GM12878 (cell line): ENCODE results near the gene ITGA6. TPM values are rescaled to one million over a fixed set of nuclear protein-coding genes. Genes with fewer than 3 reads are reported as not detected.

Source experiments
- ATAC-seq: fragments of 200-7000 bp; cut with Tn5 transposase; 3 replicates; pipeline ENCODE4 v1.9.1; 2020; ENCODE audit warnings: mild to moderate bottlenecking, moderate library complexity
- BruUV-seq: library from RNA; stranded (reverse); fragments of 400-500 nt; replicated peaks from 2 replicates; lab custom pipeline; 2021; lab: Mats Ljungman, UMichigan
- CTCF ChIA-PET: fragments of 300-600 bp; sonication (Branson Sonifier 250); formaldehyde crosslinking; extraction: SDS; loops from one replicate; lab custom pipeline; 2021; ENCODE audit warnings: inconsistent platforms; lab: Yijun Ruan, JAX
- POLR2A ChIA-PET: fragments of 350-600 bp; formaldehyde crosslinking; extraction: SDS; loops from one replicate; lab custom pipeline; 2021; ENCODE audit warnings: inconsistent platforms; lab: Charles Lee
- RAD21 ChIA-PET: fragments of 300-600 bp; sonication (Branson Sonifier 250); formaldehyde crosslinking; loops from one replicate; lab custom pipeline; 2023; ENCODE audit warnings: antibody characterized with exemption; ENCODE audit not compliant: unreplicated experiment; lab: Charles Lee
- SMC1A ChIA-PET: fragments of 300-600 bp; sonication (Branson Sonifier 250); formaldehyde crosslinking; loops from one replicate; lab custom pipeline; 2023; ENCODE audit not compliant: unreplicated experiment, uncharacterized antibody; lab: Charles Lee
- DNase-seq: peaks from one replicate; pipeline ENCODE4 v3.0.0-alpha.2; 2011; ENCODE audit warnings: low read depth, low spot score
- FAIRE-seq: peaks from 3 replicates; lab custom pipeline; 2011; peaks lifted over from hg19 to GRCh38; lab: Jason Lieb, UNC
- H2AFZ ChIP-seq: 2 replicates; pipeline ENCODE4 v1.6.0; 2011; ENCODE audit warnings: low read depth, low read length, control low read depth; ENCODE audit not compliant: control insufficient read depth
- H3K27ac ChIP-seq: 2 replicates; pipeline ENCODE4 v1.5.1; 2011; ENCODE audit warnings: control low read depth; ENCODE audit not compliant: control insufficient read depth, insufficient read depth
- H3K27me3 ChIP-seq, 2 experiments: replicated peaks in 1 of 2; 2 replicates each; pipeline versions ENCODE4 v1.6.0 to v1.6.1; 2011; ENCODE audit warnings: low read length in 1 of 2; ENCODE audit not compliant: control insufficient read depth in 2 of 2, insufficient read depth in 2 of 2
- H3K36me3 ChIP-seq, 2 experiments: 2 replicates each; pipeline ENCODE4 v1.5.1; 2011; ENCODE audit warnings: low read length in 1 of 2; ENCODE audit not compliant: control insufficient read depth in 2 of 2, insufficient read depth in 2 of 2
- H3K4me1 ChIP-seq: 2 replicates; pipeline ENCODE4 v1.6.1; 2011; ENCODE audit warnings: mild to moderate bottlenecking, low read length, moderate library complexity, mixed read lengths; ENCODE audit not compliant: control insufficient read depth, insufficient read depth
- H3K4me2 ChIP-seq: 2 replicates; pipeline ENCODE4 v1.6.0; 2011; ENCODE audit warnings: control low read depth; ENCODE audit not compliant: control insufficient read depth, insufficient read depth
- H3K4me3 ChIP-seq: fragments of 200-600 bp; sonication (generic); 2 replicates; pipeline ENCODE4 v1.5.1; 2016
- H3K79me2 ChIP-seq: 2 replicates; pipeline ENCODE4 v1.6.0; 2011; ENCODE audit warnings: low read length; ENCODE audit not compliant: control insufficient read depth, insufficient read depth
- H3K9ac ChIP-seq: 2 replicates; pipeline ENCODE4 v1.8.0; 2011; ENCODE audit warnings: low read length, control low read depth, mixed read lengths; ENCODE audit not compliant: control insufficient read depth, insufficient read depth
- H3K9me3 ChIP-seq: replicated peaks from 3 replicates; pipeline ENCODE4 v1.5.1; 2011; ENCODE audit warnings: mild to moderate bottlenecking, low read length; ENCODE audit not compliant: control insufficient read depth, insufficient read depth
- H4K20me1 ChIP-seq: 2 replicates; pipeline ENCODE4 v1.6.0; 2011; ENCODE audit not compliant: control insufficient read depth, insufficient read depth
- BACH1 ChIP-seq: fragments of 450-650 bp; IDR thresholded peaks from 2 replicates; pipeline ENCODE4 v1.6.1; 2017; ENCODE audit warnings: mild to moderate bottlenecking, borderline replicate concordance
- EGR1 ChIP-seq, 2 experiments: IDR thresholded peaks; 1 replicate in 1 of 2; 2 replicates in 1 of 2; pipeline ENCODE4 v1.6.1; 2011 to 2012; ENCODE audit warnings: low read depth in 2 of 2, low read length in 2 of 2, borderline replicate concordance in 1 of 2, mild to moderate bottlenecking in 1 of 2, moderate library complexity in 1 of 2
- HCFC1 ChIP-seq: fragments of 150-350 bp; IDR thresholded peaks from 2 replicates; pipeline ENCODE4 v1.6.1; 2014; ENCODE audit warnings: low read length
- IKZF2 ChIP-seq, 2 experiments: fragments of 450-650 bp; IDR thresholded peaks; 2 replicates each; pipeline ENCODE4 v1.6.1; 2017; ENCODE audit warnings: mild to moderate bottlenecking in 2 of 2, moderate library complexity in 2 of 2
- NFYA ChIP-seq: IDR thresholded peaks from 2 replicates; pipeline ENCODE4 v1.6.1; 2011; ENCODE audit warnings: low read depth, mild to moderate bottlenecking, low read length, improper control_type of control experiment, borderline replicate concordance
- PML ChIP-seq: IDR thresholded peaks from 2 replicates; pipeline ENCODE4 v1.6.1; 2012; ENCODE audit warnings: low read length, inconsistent platforms
- RAD51 ChIP-seq: fragments of 450-650 bp; IDR thresholded peaks from 2 replicates; pipeline ENCODE4 v1.6.1; 2016; ENCODE audit warnings: moderate library complexity, mild to moderate bottlenecking, inconsistent platforms
- SRF ChIP-seq, 2 experiments: IDR thresholded peaks; 2 replicates each; pipeline ENCODE4 v1.6.1; 2011; ENCODE audit warnings: low read depth in 2 of 2, low read length in 2 of 2, mild to moderate bottlenecking in 1 of 2, moderate library complexity in 1 of 2
- ZNF622 ChIP-seq: fragments of 450-650 bp; IDR thresholded peaks from 2 replicates; pipeline ENCODE4 v1.6.1; 2017; ENCODE audit warnings: mild to moderate bottlenecking, inconsistent platforms
- whole genome bisulfite sequencing: methylation state at CpG from one replicate; pipeline ENCODE4 v1.1.6; 2016; ENCODE audit warnings: low lambda C conversion rate; ENCODE audit not compliant: insufficient replicate concordance, insufficient coverage; ENCODE audit errors: missing lambda C conversion rate; 5-methylcytosine and 5-hydroxymethylcytosine counted together
- in situ Hi-C: fragments of 300-500 bp; cut with MboI; formaldehyde crosslinking; loops from 9 replicates; pipeline ENCODE4 v1.14.3; 2018; ENCODE audit warnings: mixed read lengths
- intact Hi-C: fragments of 100-400 bp; cut with micrococcal nuclease; formaldehyde crosslinking; loops from one replicate; pipeline ENCODE4 v1.14.2; 2022; ENCODE audit not compliant: unreplicated experiment
- polyA plus RNA-seq, 11 experiments: library from polyadenylated mRNA; depleted of rRNA in 4 of 11; unstranded in 6 of 11; stranded (reverse) in 5 of 11; fragments of >200 nt; fragmentation: Nextera tagmentation in 4 of 11; fragmentation: Illumina TruSeq in 1 of 11; extraction: Ambion mirVana in 4 of 11; extraction: Trizol in 1 of 11; gene quantifications; 1 replicate in 1 of 11; 2 replicates in 10 of 11; pipeline versions ENCODE4 v1.2.1 to v1.2.3, GENCODE V29; 2011 to 2016; ENCODE audit warnings: inconsistent platforms in 2 of 11, missing spikeins in 2 of 11, low read depth in 1 of 11
- total RNA-seq, 4 experiments: library from RNA; depleted of rRNA in 3 of 4; stranded (reverse); fragments of >200 nt in 3 of 4; fragmentation: Illumina TruSeq in 1 of 4; extraction: Trizol in 1 of 4; gene quantifications; 2 replicates each; pipeline versions ENCODE4 v1.2.1 to v1.2.3, GENCODE V29; 2013 to 2021
- TF ChIP-seq, protein P1 (sequence below): fragments of 450-650 bp; IDR thresholded peaks from 2 replicates; pipeline ENCODE4 v1.6.1; 2016; ENCODE audit warnings: mild to moderate bottlenecking
- TF ChIP-seq, protein P2 (sequence below): IDR thresholded peaks from 2 replicates; pipeline ENCODE4 v1.6.1; 2012; ENCODE audit warnings: low read length, inconsistent platforms
- TF ChIP-seq, protein P3 (sequence below): fragments of 450-650 bp; formaldehyde crosslinking; IDR thresholded peaks from 2 replicates; pipeline ENCODE4 v1.4.0; 2020; ENCODE audit warnings: mild to moderate bottlenecking, moderate library complexity
- TF ChIP-seq, protein P4 (sequence below): fragments of 150-350 bp; IDR thresholded peaks from 2 replicates; pipeline ENCODE4 v1.6.1; 2016; ENCODE audit warnings: low read depth, low read length

ITGA6 gene
- total and polyA plus RNA-seq, 10 of the 15 experiments (the other 5 are each of a cell fraction or from before 2014, with no cell fraction given), result 0.01 to 0.36 (median 0.14) TPM; not detected in 2

DNA sequence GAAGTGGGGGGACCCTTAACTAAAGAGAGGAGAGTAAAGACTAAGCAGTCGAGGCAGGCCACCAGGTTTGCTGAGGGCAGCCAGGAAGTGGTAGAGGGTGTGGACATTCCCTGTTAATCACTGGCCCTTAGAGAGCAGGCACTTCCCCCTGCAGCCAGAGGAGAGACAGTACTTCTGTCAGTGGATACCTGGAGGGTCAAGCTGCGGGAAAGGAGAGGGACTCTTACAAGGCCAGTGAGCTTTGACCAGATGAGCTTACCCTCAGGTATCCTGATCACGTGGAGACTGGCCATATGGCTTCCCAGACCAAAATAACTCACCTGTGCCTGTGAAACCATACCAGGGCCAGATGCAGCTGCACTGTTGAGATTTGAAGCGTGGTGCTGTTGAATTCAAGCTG lies 28.6 kb downstream of the ITGA6 start (continued):
- TF ChIP-seq, protein P1, sequence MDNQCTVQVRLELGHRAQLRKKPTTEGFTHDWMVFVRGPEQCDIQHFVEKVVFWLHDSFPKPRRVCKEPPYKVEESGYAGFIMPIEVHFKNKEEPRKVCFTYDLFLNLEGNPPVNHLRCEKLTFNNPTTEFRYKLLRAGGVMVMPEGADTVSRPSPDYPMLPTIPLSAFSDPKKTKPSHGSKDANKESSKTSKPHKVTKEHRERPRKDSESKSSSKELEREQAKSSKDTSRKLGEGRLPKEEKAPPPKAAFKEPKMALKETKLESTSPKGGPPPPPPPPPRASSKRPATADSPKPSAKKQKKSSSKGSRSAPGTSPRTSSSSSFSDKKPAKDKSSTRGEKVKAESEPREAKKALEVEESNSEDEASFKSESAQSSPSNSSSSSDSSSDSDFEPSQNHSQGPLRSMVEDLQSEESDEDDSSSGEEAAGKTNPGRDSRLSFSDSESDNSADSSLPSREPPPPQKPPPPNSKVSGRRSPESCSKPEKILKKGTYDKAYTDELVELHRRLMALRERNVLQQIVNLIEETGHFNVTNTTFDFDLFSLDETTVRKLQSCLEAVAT, result no peak
- TF ChIP-seq RAD51, result no peak

DNA sequence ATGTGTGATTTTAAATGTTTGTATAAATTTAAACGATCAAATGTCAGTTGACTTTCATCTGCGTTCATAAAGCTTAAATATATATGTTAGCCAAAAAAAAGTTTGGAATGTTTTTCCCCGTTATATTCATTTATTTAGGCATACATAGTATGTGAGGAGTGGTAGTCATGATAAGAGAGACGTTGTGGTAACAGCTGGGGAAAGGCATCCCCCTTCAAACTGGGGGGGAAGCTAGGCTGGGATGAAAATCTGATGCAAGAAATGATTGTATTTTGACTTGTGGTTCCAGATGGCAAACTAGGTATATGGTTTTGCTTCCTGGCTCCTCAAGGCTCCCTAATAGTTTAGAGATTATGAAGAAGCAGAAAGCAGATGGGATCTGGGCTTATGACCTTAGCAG lies 30.1 kb downstream of the ITGA6 start:
- in situ Hi-C loops, result no loop called here
- Histone ChIP-seq H3K9me3 (no peaks in the 10 kb centered on the region), H3K36me3 (no peaks in the 10 kb centered on the region), H2AFZ (no peak overlapping the region), H3K27me3 (peaks cover 0 to 8% of the 10 kb centered on the region in 2 experiments; a peak in 3 of 4 replicates), H3K79me2 (no peaks in the 10 kb centered on the region), H4K20me1 (no peaks in the 10 kb centered on the region), H3K4me3 (no peak overlapping the region), H3K27ac (no peak overlapping the region), H3K9ac (no peak overlapping the region), H3K4me2 (no peak overlapping the region), H3K4me1 (no peaks in the 10 kb centered on the region; the same call in 1 of the 2 replicates)
- DNase-seq (no peak), ATAC-seq (no peak), FAIRE-seq (no peak)
- CTCF ChIA-PET, result interaction anchor here (0.9 to 1.3 kb wide), 2 partner anchors 9 to 12 kb away, joined by 3 read pairs; no protein-coding TSS in a partner anchor
- POLR2A ChIA-PET, result interaction anchor here (0.7 kb wide), 1 partner anchor 1441 kb away, joined by 3 read pairs; no protein-coding TSS in a partner anchor
- 10% methylated on average over 4 of the region's 4 CpGs for WGBS
- intact Hi-C loops, result no loop called here
- SMC1A ChIA-PET, result interaction anchor here (0.6 kb wide), 1 partner anchor 857 kb away, joined by 3 read pairs; no protein-coding TSS in a partner anchor
- RAD21 ChIA-PET, result no interaction called here
- BruUV-seq, result no TSS peak
- TF ChIP-seq SRF (IDR thresholded peaks at IDR 0.05; ENCODE audit: low read depth in 2 of 2, low read length in 2 of 2), result no peak
- no peak for TF ChIP-seq IKZF2 (IDR thresholded peaks at IDR 0.05)
- no peak for TF ChIP-seq BACH1
- no peak for TF ChIP-seq HCFC1
- TF ChIP-seq, protein P2, sequence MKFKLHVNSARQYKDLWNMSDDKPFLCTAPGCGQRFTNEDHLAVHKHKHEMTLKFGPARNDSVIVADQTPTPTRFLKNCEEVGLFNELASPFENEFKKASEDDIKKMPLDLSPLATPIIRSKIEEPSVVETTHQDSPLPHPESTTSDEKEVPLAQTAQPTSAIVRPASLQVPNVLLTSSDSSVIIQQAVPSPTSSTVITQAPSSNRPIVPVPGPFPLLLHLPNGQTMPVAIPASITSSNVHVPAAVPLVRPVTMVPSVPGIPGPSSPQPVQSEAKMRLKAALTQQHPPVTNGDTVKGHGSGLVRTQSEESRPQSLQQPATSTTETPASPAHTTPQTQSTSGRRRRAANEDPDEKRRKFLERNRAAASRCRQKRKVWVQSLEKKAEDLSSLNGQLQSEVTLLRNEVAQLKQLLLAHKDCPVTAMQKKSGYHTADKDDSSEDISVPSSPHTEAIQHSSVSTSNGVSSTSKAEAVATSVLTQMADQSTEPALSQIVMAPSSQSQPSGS, result no peak
- TF ChIP-seq NFYA, result no peak
- TF ChIP-seq, protein P3, sequence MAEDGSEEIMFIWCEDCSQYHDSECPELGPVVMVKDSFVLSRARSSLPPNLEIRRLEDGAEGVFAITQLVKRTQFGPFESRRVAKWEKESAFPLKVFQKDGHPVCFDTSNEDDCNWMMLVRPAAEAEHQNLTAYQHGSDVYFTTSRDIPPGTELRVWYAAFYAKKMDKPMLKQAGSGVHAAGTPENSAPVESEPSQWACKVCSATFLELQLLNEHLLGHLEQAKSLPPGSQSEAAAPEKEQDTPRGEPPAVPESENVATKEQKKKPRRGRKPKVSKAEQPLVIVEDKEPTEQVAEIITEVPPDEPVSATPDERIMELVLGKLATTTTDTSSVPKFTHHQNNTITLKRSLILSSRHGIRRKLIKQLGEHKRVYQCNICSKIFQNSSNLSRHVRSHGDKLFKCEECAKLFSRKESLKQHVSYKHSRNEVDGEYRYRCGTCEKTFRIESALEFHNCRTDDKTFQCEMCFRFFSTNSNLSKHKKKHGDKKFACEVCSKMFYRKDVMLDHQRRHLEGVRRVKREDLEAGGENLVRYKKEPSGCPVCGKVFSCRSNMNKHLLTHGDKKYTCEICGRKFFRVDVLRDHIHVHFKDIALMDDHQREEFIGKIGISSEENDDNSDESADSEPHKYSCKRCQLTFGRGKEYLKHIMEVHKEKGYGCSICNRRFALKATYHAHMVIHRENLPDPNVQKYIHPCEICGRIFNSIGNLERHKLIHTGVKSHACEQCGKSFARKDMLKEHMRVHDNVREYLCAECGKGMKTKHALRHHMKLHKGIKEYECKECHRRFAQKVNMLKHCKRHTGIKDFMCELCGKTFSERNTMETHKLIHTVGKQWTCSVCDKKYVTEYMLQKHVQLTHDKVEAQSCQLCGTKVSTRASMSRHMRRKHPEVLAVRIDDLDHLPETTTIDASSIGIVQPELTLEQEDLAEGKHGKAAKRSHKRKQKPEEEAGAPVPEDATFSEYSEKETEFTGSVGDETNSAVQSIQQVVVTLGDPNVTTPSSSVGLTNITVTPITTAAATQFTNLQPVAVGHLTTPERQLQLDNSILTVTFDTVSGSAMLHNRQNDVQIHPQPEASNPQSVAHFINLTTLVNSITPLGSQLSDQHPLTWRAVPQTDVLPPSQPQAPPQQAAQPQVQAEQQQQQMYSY (CRISPR knock-in tag), result no peak
- TF ChIP-seq, protein P4, sequence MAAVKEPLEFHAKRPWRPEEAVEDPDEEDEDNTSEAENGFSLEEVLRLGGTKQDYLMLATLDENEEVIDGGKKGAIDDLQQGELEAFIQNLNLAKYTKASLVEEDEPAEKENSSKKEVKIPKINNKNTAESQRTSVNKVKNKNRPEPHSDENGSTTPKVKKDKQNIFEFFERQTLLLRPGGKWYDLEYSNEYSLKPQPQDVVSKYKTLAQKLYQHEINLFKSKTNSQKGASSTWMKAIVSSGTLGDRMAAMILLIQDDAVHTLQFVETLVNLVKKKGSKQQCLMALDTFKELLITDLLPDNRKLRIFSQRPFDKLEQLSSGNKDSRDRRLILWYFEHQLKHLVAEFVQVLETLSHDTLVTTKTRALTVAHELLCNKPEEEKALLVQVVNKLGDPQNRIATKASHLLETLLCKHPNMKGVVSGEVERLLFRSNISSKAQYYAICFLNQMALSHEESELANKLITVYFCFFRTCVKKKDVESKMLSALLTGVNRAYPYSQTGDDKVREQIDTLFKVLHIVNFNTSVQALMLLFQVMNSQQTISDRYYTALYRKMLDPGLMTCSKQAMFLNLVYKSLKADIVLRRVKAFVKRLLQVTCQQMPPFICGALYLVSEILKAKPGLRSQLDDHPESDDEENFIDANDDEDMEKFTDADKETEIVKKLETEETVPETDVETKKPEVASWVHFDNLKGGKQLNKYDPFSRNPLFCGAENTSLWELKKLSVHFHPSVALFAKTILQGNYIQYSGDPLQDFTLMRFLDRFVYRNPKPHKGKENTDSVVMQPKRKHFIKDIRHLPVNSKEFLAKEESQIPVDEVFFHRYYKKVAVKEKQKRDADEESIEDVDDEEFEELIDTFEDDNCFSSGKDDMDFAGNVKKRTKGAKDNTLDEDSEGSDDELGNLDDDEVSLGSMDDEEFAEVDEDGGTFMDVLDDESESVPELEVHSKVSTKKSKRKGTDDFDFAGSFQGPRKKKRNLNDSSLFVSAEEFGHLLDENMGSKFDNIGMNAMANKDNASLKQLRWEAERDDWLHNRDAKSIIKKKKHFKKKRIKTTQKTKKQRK, result no peak
- no peak for TF ChIP-seq PML
- TF ChIP-seq EGR1 (IDR thresholded peaks at IDR 0.05; ENCODE audit: borderline replicate concordance in 1 of 2, low read depth in 2 of 2, low read length in 2 of 2), result no peak
- no peak for TF ChIP-seq ZNF622
